Neural cell (in vitro differentiated cells): Measurements from ENCODE around the gene CPNE1. TPM values are rescaled to one million over a fixed set of nuclear protein-coding genes. Genes with fewer than 3 reads are reported as not detected.

Source experiments
- H2AFZ ChIP-seq: fragments of 200-600, 300-800 bp; sonication (generic), shearing (Covaris generic); 2 replicates; pipeline ENCODE4 v1.6.0; 2014; ENCODE audit warnings: low read depth, mild to moderate bottlenecking, antibody characterized with exemption, low read length, moderate library complexity
- H3F3A ChIP-seq: fragments of 200-600 bp; shearing (Covaris generic); 2 replicates; pipeline ENCODE4 v1.6.1; 2016; ENCODE audit warnings: mild to moderate bottlenecking, moderate library complexity, mixed read lengths, antibody characterized with exemption, low read length; ENCODE audit not compliant: insufficient read depth, poor library complexity, severe bottlenecking
- H3K27ac ChIP-seq: fragments of 200-600, 300-800 bp; sonication (generic), shearing (Covaris generic); 2 replicates; pipeline ENCODE4 v1.5.1; 2014; ENCODE audit warnings: mild to moderate bottlenecking, low read length, moderate library complexity
- H3K27me3 ChIP-seq: fragments of 300-800, 200-600 bp; sonication (generic), shearing (Covaris generic); 2 replicates; pipeline ENCODE4 v1.6.0; 2014; ENCODE audit warnings: mild to moderate bottlenecking, low read depth, low read length, moderate library complexity; ENCODE audit not compliant: insufficient read depth
- H3K36me3 ChIP-seq: fragments of 300-800, 200-600 bp; sonication (generic), shearing (Covaris generic); 2 replicates; pipeline ENCODE4 v1.5.1; 2014; ENCODE audit warnings: mild to moderate bottlenecking, antibody characterized with exemption, low read length, moderate library complexity; ENCODE audit not compliant: insufficient read depth
- H3K4me2 ChIP-seq: fragments of 300-800, 200-600 bp; sonication (generic), shearing (Covaris generic); 2 replicates; pipeline ENCODE4 v1.6.0; 2014; ENCODE audit warnings: mild to moderate bottlenecking, low read length
- H3K4me3 ChIP-seq: fragments of 300-800, 200-600 bp; sonication (generic), shearing (Covaris generic); 2 replicates; pipeline ENCODE4 v1.5.1; 2014; ENCODE audit warnings: mild to moderate bottlenecking, low read length, moderate library complexity
- H3K79me2 ChIP-seq: fragments of 200-600 bp; shearing (Covaris generic); replicated peaks from 2 replicates; pipeline ENCODE4 v1.6.0; 2014; ENCODE audit warnings: mild to moderate bottlenecking, low read length, moderate library complexity; ENCODE audit not compliant: insufficient read depth
- H3K9ac ChIP-seq: fragments of 300-800, 200-600 bp; sonication (generic), shearing (Covaris generic); 2 replicates; pipeline ENCODE4 v1.6.1; 2016; ENCODE audit warnings: mild to moderate bottlenecking, low read length, mixed read lengths
- H3K9me2 ChIP-seq: fragments of 200-600 bp; shearing (Covaris generic); 2 replicates; pipeline ENCODE4 v1.6.1; 2016; ENCODE audit warnings: mild to moderate bottlenecking, low read length, mixed read lengths; ENCODE audit not compliant: insufficient read depth
- H3K9me3 ChIP-seq: fragments of 200-600, 300-800 bp; sonication (generic), shearing (Covaris generic); 2 replicates; pipeline ENCODE4 v1.6.1; 2016; ENCODE audit warnings: mild to moderate bottlenecking, mixed run types, low read length, moderate library complexity, mixed read lengths
- H4K20me1 ChIP-seq: fragments of 200-600 bp; shearing (Covaris generic); 2 replicates; pipeline ENCODE4 v1.6.1; 2016; ENCODE audit warnings: mild to moderate bottlenecking, mixed run types; ENCODE audit not compliant: insufficient read depth
- EP300 ChIP-seq: fragments of 450-650 bp; conservative IDR thresholded peaks from 2 replicates; pipeline ENCODE4 v1.6.1; 2014; ENCODE audit warnings: antibody characterized with exemption, mild to moderate bottlenecking, moderate library complexity; ENCODE audit not compliant: poor library complexity, severe bottlenecking
- EZH2 ChIP-seq: fragments of 200-600, 300-800 bp; shearing (Covaris generic), sonication (generic); IDR thresholded peaks from 2 replicates; pipeline ENCODE4 v1.6.1; 2014; ENCODE audit warnings: antibody characterized with exemption, low read length, borderline replicate concordance, mild to moderate bottlenecking; ENCODE audit not compliant: insufficient read depth, poor library complexity, severe bottlenecking
- MXI1 ChIP-seq: fragments of 450-650 bp; conservative IDR thresholded peaks from 2 replicates; pipeline ENCODE4 v1.6.1; 2014; ENCODE audit warnings: antibody characterized with exemption, mild to moderate bottlenecking; ENCODE audit not compliant: poor library complexity, severe bottlenecking
- POLR2AphosphoS5 ChIP-seq: IDR thresholded peaks from 2 replicates; pipeline ENCODE4 v1.6.1; 2012
- RAD21 ChIP-seq: fragments of 450-650 bp; conservative IDR thresholded peaks from 2 replicates; pipeline ENCODE4 v1.6.1; 2014; ENCODE audit warnings: antibody characterized with exemption, mild to moderate bottlenecking, moderate library complexity
- SMC3 ChIP-seq: fragments of 450-650 bp; conservative IDR thresholded peaks from 2 replicates; pipeline ENCODE4 v1.6.1; 2014; ENCODE audit warnings: antibody characterized with exemption, mild to moderate bottlenecking, moderate library complexity; ENCODE audit not compliant: poor library complexity
- TAF1 ChIP-seq: IDR thresholded peaks from 2 replicates; pipeline ENCODE4 v1.6.1; 2012; ENCODE audit warnings: low read depth
- polyA plus RNA-seq: library from polyadenylated mRNA; depleted of rRNA; stranded (reverse); fragments of >200 nt; gene quantifications from 2 replicates; pipeline ENCODE4 v1.2.3, GENCODE V29; 2014
- TF ChIP-seq, protein P1 (sequence below): fragments of 450-650 bp; IDR thresholded peaks from 2 replicates; pipeline ENCODE4 v1.5.1; 2014; ENCODE audit warnings: antibody characterized with exemption, mild to moderate bottlenecking, moderate library complexity; ENCODE audit not compliant: poor library complexity, severe bottlenecking
- TF ChIP-seq, protein P2 (sequence below): IDR thresholded peaks from 2 replicates; pipeline ENCODE4 v1.6.1; 2012; ENCODE audit warnings: borderline replicate concordance

The CPNE1 gene
- polyA plus RNA-seq, 1 donor from 2014 or later = 148 TPM

DNA sequence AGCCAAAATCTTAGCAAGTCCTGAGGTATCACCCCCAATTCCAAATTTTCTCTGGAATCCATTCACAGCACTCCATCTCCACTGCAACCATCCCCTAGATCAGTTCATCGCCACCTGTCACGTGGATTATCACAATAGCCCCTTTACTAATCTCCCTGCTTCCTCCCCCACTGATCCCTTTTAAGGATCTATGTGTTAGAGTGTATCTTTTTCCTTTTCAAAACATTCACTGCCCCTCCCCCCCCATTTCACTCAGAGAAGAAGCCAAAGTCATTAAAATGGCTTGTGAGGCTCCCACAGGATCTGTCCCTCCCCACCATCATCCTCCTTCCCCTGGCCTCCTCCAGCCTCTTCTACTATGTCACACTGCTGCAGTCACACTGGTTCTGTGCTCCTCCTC is 67.5 kb downstream of the CPNE1 start:
- Histone ChIP-seq H3K36me3 (no peaks in the 10 kb centered on the region), H3K9me2 (no peaks in the 10 kb centered on the region), H3K4me2 (no peak overlapping the region), H3K27me3 (peaks cover 22% of the 10 kb centered on the region), H2AFZ (no peak overlapping the region), H3K79me2 (no peaks in the 10 kb centered on the region), H3F3A (no peaks in the 10 kb centered on the region), H3K9ac (no peak overlapping the region), H3K4me3 (no peak overlapping the region), H3K9me3 (no peaks in the 10 kb centered on the region), H4K20me1 (no peaks in the 10 kb centered on the region), H3K27ac (no peak overlapping the region)
- no peak for TF ChIP-seq EP300
- TF ChIP-seq EZH2 = no peak
- TF ChIP-seq, protein P1, sequence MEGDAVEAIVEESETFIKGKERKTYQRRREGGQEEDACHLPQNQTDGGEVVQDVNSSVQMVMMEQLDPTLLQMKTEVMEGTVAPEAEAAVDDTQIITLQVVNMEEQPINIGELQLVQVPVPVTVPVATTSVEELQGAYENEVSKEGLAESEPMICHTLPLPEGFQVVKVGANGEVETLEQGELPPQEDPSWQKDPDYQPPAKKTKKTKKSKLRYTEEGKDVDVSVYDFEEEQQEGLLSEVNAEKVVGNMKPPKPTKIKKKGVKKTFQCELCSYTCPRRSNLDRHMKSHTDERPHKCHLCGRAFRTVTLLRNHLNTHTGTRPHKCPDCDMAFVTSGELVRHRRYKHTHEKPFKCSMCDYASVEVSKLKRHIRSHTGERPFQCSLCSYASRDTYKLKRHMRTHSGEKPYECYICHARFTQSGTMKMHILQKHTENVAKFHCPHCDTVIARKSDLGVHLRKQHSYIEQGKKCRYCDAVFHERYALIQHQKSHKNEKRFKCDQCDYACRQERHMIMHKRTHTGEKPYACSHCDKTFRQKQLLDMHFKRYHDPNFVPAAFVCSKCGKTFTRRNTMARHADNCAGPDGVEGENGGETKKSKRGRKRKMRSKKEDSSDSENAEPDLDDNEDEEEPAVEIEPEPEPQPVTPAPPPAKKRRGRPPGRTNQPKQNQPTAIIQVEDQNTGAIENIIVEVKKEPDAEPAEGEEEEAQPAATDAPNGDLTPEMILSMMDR = no peak
- TF ChIP-seq TAF1 = no peak
- TF ChIP-seq POLR2AphosphoS5 = no peak

DNA sequence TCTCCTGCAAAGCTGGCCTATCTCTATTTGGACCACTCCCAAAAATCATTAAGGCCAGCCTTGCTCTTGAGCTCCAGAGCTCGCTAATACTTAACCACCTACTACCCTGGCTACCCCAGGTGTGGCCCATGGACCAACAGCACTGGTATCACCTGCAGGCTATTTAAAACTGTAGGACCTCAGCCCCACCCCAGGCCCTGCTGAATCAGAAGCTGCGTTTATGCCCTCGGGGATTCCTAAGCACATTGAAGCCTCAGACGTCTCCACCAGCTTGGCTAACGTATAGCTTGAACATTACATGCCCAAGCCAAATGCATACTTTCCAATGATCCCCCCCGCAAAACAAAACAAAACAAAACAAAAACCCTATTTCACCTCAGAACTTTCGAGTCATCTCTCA is 68.8 kb downstream of the CPNE1 start:
- no peak overlapping the region for H3K4me2 ChIP-seq
- no peak overlapping the region for H3K27ac ChIP-seq
- no peak for TF ChIP-seq TAF1
- no peaks in the 10 kb centered on the region for H3K9me2 ChIP-seq
- H3K4me3 ChIP-seq = no peak overlapping the region
- H4K20me1 ChIP-seq = no peaks in the 10 kb centered on the region
- H3K9ac ChIP-seq = no peak overlapping the region
- no peaks in the 10 kb centered on the region for H3F3A ChIP-seq
- H3K27me3 ChIP-seq = peaks cover 10% of the 10 kb centered on the region
- H2AFZ ChIP-seq = no peak overlapping the region
- H3K9me3 ChIP-seq = no peaks in the 10 kb centered on the region
- no peaks in the 10 kb centered on the region for H3K36me3 ChIP-seq
- H3K79me2 ChIP-seq = no peaks in the 10 kb centered on the region

DNA sequence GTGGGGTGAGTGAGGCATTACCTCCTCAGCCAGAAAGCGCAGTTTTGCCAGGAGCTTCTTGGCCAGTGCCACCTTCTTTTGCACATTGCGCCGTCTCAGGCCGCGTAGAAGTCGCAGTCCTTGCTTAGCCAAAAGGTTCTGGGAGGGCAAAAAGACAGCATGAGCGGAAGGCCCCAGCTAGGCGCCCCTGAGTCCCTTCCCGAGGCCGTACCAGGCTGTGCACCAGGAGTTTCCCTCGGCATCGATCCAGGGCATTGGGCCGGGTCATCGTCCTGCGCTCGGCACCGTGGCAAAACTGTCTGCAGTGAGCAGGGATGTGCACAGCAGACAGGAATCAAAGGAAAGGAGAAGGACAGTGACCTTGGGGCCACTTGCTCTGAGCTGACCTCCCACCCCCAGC is 69.2 kb downstream of the CPNE1 start:
- H3K9me3 ChIP-seq = no peaks in the 10 kb centered on the region

DNA sequence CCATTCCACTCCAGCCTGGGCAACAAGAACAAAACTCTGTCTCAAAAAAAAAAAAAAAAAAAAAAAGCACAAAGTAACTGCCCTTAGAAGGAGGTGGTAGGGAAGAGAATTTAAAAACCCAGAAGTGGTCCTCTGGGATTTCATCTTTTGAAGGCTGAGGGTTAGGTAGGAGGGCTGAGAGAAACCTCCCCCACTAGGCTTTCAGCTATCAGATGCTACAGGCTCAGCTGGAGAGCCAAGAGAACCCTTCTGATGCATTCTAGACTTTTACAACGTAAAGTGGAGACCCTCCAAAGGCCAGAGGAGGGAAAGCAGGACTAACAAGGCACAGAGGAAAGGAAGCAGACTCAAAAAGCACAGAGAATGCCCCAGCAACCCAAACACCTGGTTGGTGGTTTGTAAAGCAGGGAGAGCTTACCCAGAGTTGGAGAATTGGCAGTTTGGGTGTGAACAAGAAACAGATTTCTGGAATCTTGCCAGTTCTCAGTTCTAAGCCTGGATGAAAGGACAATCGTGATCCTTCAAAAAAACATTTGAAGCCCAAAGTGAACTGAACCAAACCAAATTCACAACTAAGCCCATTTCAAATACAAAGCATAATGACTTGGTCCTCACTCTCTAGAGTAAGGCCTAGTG is 72.2 kb downstream of the CPNE1 start:
- Histone ChIP-seq H3K9me3 (no peaks in the 10 kb centered on the region), H3K27ac (no peak overlapping the region), H3K9me2 (no peaks in the 10 kb centered on the region), H3K4me3 (no peak overlapping the region), H4K20me1 (no peaks in the 10 kb centered on the region), H3K36me3 (no peaks in the 10 kb centered on the region), H3K79me2 (no peaks in the 10 kb centered on the region), H2AFZ (no peak overlapping the region), H3K4me2 (no peak overlapping the region), H3K9ac (no peak overlapping the region), H3K27me3 (no peaks in the 10 kb centered on the region), H3F3A (no peaks in the 10 kb centered on the region)
- TF ChIP-seq EZH2 (no peak), RAD21 (no peak), SMC3 (no peak), POLR2AphosphoS5 (no peak), MXI1 (no peak), EP300 (no peak), TAF1 (no peak)
- TF ChIP-seq, protein P1 = no peak
- TF ChIP-seq, protein P2, sequence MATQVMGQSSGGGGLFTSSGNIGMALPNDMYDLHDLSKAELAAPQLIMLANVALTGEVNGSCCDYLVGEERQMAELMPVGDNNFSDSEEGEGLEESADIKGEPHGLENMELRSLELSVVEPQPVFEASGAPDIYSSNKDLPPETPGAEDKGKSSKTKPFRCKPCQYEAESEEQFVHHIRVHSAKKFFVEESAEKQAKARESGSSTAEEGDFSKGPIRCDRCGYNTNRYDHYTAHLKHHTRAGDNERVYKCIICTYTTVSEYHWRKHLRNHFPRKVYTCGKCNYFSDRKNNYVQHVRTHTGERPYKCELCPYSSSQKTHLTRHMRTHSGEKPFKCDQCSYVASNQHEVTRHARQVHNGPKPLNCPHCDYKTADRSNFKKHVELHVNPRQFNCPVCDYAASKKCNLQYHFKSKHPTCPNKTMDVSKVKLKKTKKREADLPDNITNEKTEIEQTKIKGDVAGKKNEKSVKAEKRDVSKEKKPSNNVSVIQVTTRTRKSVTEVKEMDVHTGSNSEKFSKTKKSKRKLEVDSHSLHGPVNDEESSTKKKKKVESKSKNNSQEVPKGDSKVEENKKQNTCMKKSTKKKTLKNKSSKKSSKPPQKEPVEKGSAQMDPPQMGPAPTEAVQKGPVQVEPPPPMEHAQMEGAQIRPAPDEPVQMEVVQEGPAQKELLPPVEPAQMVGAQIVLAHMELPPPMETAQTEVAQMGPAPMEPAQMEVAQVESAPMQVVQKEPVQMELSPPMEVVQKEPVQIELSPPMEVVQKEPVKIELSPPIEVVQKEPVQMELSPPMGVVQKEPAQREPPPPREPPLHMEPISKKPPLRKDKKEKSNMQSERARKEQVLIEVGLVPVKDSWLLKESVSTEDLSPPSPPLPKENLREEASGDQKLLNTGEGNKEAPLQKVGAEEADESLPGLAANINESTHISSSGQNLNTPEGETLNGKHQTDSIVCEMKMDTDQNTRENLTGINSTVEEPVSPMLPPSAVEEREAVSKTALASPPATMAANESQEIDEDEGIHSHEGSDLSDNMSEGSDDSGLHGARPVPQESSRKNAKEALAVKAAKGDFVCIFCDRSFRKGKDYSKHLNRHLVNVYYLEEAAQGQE = no peak

More for the DNA sequence above, 69.2 kb downstream of the CPNE1 start:
- H3K9me2 ChIP-seq = no peaks in the 10 kb centered on the region
- H3K36me3 ChIP-seq = no peaks in the 10 kb centered on the region
- no peaks in the 10 kb centered on the region for H3K79me2 ChIP-seq
- no peak overlapping the region for H3K9ac ChIP-seq
- peaks cover 6% of the 10 kb centered on the region for H3K27me3 ChIP-seq
- no peak overlapping the region for H2AFZ ChIP-seq
- no peaks in the 10 kb centered on the region for H4K20me1 ChIP-seq
- no peak overlapping the region for H3K4me3 ChIP-seq
- no peak overlapping the region for H3K4me2 ChIP-seq
- H3K27ac ChIP-seq = no peak overlapping the region
- TF ChIP-seq EP300 (no peak), SMC3 (no peak)
- H3F3A ChIP-seq = no peaks in the 10 kb centered on the region
